Kidney epithelial cell (primary cell): Measurements from ENCODE around the gene MRPS2. TPM values are rescaled to one million over a fixed set of nuclear protein-coding genes. Genes with fewer than 3 reads are reported as not detected.

Experiments
- DNase-seq: peaks from one replicate; pipeline ENCODE4 v3.0.0-alpha.2; 2010; ENCODE audit warnings: low read depth
- H3K27me3 ChIP-seq: 2 replicates; pipeline ENCODE4 v1.6.0; 2011; ENCODE audit warnings: low read length; ENCODE audit not compliant: control insufficient read depth, insufficient read depth
- H3K36me3 ChIP-seq: 2 replicates; pipeline ENCODE4 v1.5.1; 2011; ENCODE audit warnings: low read length; ENCODE audit not compliant: control insufficient read depth, insufficient read depth
- H3K4me3 ChIP-seq: 2 replicates; pipeline ENCODE4 v1.5.1; 2011; ENCODE audit warnings: low read depth, mild to moderate bottlenecking, control low read depth, low read length
- total RNA-seq: library from RNA; depleted of rRNA; stranded (reverse); fragments of >200 nt; gene quantifications from 2 replicates; pipeline ENCODE4 v1.2.3, GENCODE V29; 2015
- TF ChIP-seq, protein P1 (sequence below): IDR thresholded peaks from 2 replicates; pipeline ENCODE4 v1.5.1; 2011; ENCODE audit warnings: mild to moderate bottlenecking, moderate library complexity, low read length, control low read depth, inconsistent platforms; ENCODE audit not compliant: insufficient read depth, poor library complexity, severe bottlenecking

MRPS2 gene
- total RNA-seq, 1 donor from 2014 or later = 72.4 TPM

DNA sequence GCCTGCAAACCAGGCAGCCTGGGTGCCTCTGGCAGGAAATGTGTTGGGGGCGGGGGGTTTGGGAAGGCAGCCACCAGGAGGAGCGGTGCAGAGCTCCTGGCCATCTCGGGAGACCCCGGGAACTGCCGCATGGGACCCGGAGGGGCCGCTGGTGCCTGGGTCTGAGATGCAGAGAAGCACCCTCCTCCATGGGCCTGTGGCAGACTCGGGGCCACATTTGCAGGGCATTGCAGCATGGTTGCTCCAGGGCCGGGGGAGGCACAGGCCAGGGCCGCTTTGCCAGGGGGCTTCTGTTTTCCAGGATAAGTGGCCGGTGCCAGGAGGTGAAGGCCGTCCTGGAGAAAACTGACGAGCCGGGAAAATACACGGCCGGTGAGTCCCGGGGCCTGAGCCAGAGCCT is 22.4 kb downstream of the MRPS2 start:
- TF ChIP-seq, protein P1, sequence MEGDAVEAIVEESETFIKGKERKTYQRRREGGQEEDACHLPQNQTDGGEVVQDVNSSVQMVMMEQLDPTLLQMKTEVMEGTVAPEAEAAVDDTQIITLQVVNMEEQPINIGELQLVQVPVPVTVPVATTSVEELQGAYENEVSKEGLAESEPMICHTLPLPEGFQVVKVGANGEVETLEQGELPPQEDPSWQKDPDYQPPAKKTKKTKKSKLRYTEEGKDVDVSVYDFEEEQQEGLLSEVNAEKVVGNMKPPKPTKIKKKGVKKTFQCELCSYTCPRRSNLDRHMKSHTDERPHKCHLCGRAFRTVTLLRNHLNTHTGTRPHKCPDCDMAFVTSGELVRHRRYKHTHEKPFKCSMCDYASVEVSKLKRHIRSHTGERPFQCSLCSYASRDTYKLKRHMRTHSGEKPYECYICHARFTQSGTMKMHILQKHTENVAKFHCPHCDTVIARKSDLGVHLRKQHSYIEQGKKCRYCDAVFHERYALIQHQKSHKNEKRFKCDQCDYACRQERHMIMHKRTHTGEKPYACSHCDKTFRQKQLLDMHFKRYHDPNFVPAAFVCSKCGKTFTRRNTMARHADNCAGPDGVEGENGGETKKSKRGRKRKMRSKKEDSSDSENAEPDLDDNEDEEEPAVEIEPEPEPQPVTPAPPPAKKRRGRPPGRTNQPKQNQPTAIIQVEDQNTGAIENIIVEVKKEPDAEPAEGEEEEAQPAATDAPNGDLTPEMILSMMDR = no peak
- no peak for DNase-seq
- H3K36me3 ChIP-seq = no peaks in the 10 kb centered on the region

DNA sequence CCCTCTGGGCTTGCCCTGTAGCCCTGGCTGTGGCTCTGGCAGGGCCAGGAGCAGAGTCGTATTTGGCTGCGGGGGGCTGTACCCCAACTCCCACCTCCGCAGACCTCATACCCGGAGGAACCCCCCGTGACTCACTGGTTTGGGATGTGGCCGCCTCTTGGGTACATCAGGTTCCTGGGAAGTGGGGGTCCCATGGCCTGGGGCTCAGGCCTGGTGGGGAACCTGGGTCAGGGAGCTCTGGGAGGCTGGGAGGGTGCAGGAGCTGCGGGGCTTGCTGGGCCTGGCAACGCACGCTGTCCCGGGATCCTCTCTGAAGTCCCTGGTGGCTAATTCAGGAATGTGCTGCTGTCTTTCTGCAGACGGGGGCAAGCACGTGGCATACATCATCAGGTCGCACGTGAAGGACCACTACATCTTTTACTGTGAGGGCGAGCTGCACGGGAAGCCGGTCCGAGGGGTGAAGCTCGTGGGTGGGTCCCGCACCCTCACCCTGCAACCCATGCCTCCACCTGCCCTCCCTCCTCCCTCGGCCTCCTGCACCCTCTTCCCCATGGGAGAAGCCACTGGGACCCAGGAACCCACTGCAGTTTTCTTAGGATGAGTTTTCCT is 23.1 kb downstream of the MRPS2 start:
- Histone ChIP-seq H3K36me3 (no peaks in the 10 kb centered on the region), H3K27me3 (peaks cover 2% of the 10 kb centered on the region), H3K4me3 (no peak overlapping the region)
- TF ChIP-seq, protein P1 = no peak
- DNase-seq = no peak

More for the DNA sequence above, 22.4 kb downstream of the MRPS2 start:
- Histone ChIP-seq H3K4me3 (no peak overlapping the region), H3K27me3 (peaks cover 2% of the 10 kb centered on the region)

- TF ChIP-seq, protein P1 = no peak
- no peak for DNase-seq
- Histone ChIP-seq H3K36me3 (no peaks in the 10 kb centered on the region), H3K27me3 (peaks cover 2% of the 10 kb centered on the region), H3K4me3 (no peak overlapping the region)
Measured at GRCh38 chr9:135524130-135524861, 23.8 kb downstream of the MRPS2 start.

- DNase-seq = no peak
- Histone ChIP-seq H3K4me3 (no peak overlapping the region), H3K36me3 (no peaks in the 10 kb centered on the region), H3K27me3 (no peaks in the 10 kb centered on the region)
- TF ChIP-seq, protein P1 = no peak
Measured at GRCh38 chr9:135525241-135526088, 25.0 kb downstream of the MRPS2 start.

- H3K4me3 ChIP-seq = no peak overlapping the region
- DNase-seq = no peak
- H3K27me3 ChIP-seq = no peaks in the 10 kb centered on the region
- H3K36me3 ChIP-seq = no peaks in the 10 kb centered on the region
- TF ChIP-seq, protein P1 = no peak
Measured at GRCh38 chr9:135526089-135526729, 25.7 kb downstream of the MRPS2 start.
